Fibroblast of lung (primary cell): ENCODE results near the gene PRKX. TPM values are rescaled to one million over a fixed set of nuclear protein-coding genes. Genes with fewer than 3 reads are reported as not detected.
"Not testable (repeated sequence)": the region's sequence is repeated elsewhere in the genome, so short reads cannot be mapped to it uniquely, and the experiment has no call there.

Experiments used
- DNase-seq, 2 donors: peaks; one replicate each; pipeline versions ENCODE4 v3.0.0 to v3.0.0-alpha.2; 2010; ENCODE audit warnings: low read depth in 2 of 2
- H2AFZ ChIP-seq: 2 replicates; pipeline ENCODE4 v1.5.1; 2012; ENCODE audit warnings: low read length, control low read depth, inconsistent platforms
- H3K27ac ChIP-seq: 2 replicates; pipeline ENCODE4 v1.5.1; 2011; ENCODE audit warnings: low read length, control low read depth; ENCODE audit not compliant: insufficient read depth
- H3K27me3 ChIP-seq: 2 replicates; pipeline ENCODE4 v1.5.1; 2011; ENCODE audit warnings: mild to moderate bottlenecking, low read length; ENCODE audit not compliant: control insufficient read depth, insufficient read depth
- H3K36me3 ChIP-seq: 2 replicates; pipeline ENCODE4 v1.5.1; 2011; ENCODE audit warnings: low read length; ENCODE audit not compliant: control insufficient read depth, insufficient read depth
- H3K4me1 ChIP-seq: 2 replicates; pipeline ENCODE4 v1.5.1; 2011; ENCODE audit warnings: low read length; ENCODE audit not compliant: control insufficient read depth, insufficient read depth; ENCODE audit errors: extremely low read depth
- H3K4me2 ChIP-seq: 2 replicates; pipeline ENCODE4 v1.5.1; 2011; ENCODE audit warnings: low read length, control low read depth; ENCODE audit not compliant: insufficient read depth; ENCODE audit errors: extremely low read depth
- H3K4me3 ChIP-seq, 4 experiments: fragments of 200-600 bp in 1 of 4; sonication (generic) in 1 of 4; replicated peaks in 1 of 4; 2 replicates each; pipeline ENCODE4 v1.5.1; 2011 to 2016; ENCODE audit warnings: low read length in 4 of 4, low read depth in 3 of 4, mild to moderate bottlenecking in 3 of 4, control low read depth in 2 of 4, inconsistent platforms in 1 of 4, mixed read lengths in 1 of 4; ENCODE audit not compliant: insufficient read depth in 1 of 4; ENCODE audit errors: control extremely low read depth in 1 of 4
- H3K79me2 ChIP-seq: 2 replicates; pipeline ENCODE4 v1.5.1; 2012; ENCODE audit warnings: mild to moderate bottlenecking, low read length, inconsistent platforms; ENCODE audit not compliant: control insufficient read depth, insufficient read depth
- H3K9ac ChIP-seq: 2 replicates; pipeline ENCODE4 v1.5.1; 2011; ENCODE audit warnings: mild to moderate bottlenecking, low read length, control low read depth; ENCODE audit not compliant: insufficient read depth
- H3K9me3 ChIP-seq: 2 replicates; pipeline ENCODE4 v1.5.1; 2012; ENCODE audit warnings: low read depth, low read length; ENCODE audit not compliant: control insufficient read depth, insufficient read depth
- H4K20me1 ChIP-seq: 2 replicates; pipeline ENCODE4 v1.5.1; 2011; ENCODE audit warnings: low read length; ENCODE audit not compliant: control insufficient read depth, insufficient read depth; ENCODE audit errors: extremely low read depth
- CTCF ChIP-seq, 2 donors: IDR thresholded peaks in 1 of 2; conservative IDR thresholded peaks in 1 of 2; 1 replicate in 1 of 2; 2 replicates in 1 of 2; pipeline ENCODE4 v1.5.1; 2011 to 2012; ENCODE audit warnings: low read length in 2 of 2, control low read depth in 1 of 2, inconsistent platforms in 1 of 2, low read depth in 1 of 2, mild to moderate bottlenecking in 1 of 2
- EZH2 ChIP-seq: IDR thresholded peaks from 2 replicates; pipeline ENCODE4 v1.5.1; 2012; ENCODE audit warnings: low read length, control low read depth, mild to moderate bottlenecking; ENCODE audit errors: missing control alignments
- polyA plus RNA-seq, 2 donors: library from polyadenylated mRNA; depleted of rRNA in 1 of 2; stranded (reverse) in 1 of 2; unstranded in 1 of 2; fragments of >200 nt; gene quantifications; 2 replicates each; pipeline ENCODE4 v1.2.1, GENCODE V29; 2011 to 2012; ENCODE audit warnings: missing spikeins in 1 of 2
- total RNA-seq: library from RNA; depleted of rRNA; stranded (reverse); fragments of >200 nt; gene quantifications from 2 replicates; pipeline ENCODE4 v1.2.1, GENCODE V29; 2014

PRKX gene
- total and polyA plus RNA-seq, 2 donors (not counting 1 experiment from before 2014, with no cell fraction given) = 11.3 to 19.3 TPM

GRCh38 chrX:3701445-3701928 lies 12.0 kb downstream of the PRKX start:
- H3K27ac ChIP-seq, H3K4me1 ChIP-seq, H3K4me2 ChIP-seq, H3K27me3 ChIP-seq, H2AFZ ChIP-seq, DNase-seq, H3K36me3 ChIP-seq, H3K79me2 ChIP-seq, H3K9ac ChIP-seq, H4K20me1 ChIP-seq, H3K4me3 ChIP-seq, H3K9me3 ChIP-seq: not testable (repeated sequence)

- DNase-seq = no peak
- Histone ChIP-seq H3K9me3 (no peaks in the 10 kb centered on the region), H3K4me2 (peak overlapping the region; percentile 59), H2AFZ (peak overlapping the region; percentile 22), H3K36me3 (no peaks in the 10 kb centered on the region), H3K27ac (peak overlapping the region; percentile 15), H3K27me3 (no peaks in the 10 kb centered on the region), H3K4me3 (peak overlapping the region; percentile 3 to 52 (median 30)), H3K4me1 (no peaks in the 10 kb centered on the region), H3K9ac (no peak overlapping the region), H3K79me2 (no peaks in the 10 kb centered on the region), H4K20me1 (no peaks in the 10 kb centered on the region)
- no peak for TF ChIP-seq EZH2
Observed at GRCh38 chrX:3699821-3700381, 13.5 kb downstream of the PRKX start.

- Histone ChIP-seq H3K9me3 (no peaks in the 10 kb centered on the region), H3K79me2 (no peaks in the 10 kb centered on the region), H2AFZ (no peak overlapping the region), H3K4me2 (no peak overlapping the region), H3K9ac (no peak overlapping the region), H4K20me1 (no peaks in the 10 kb centered on the region), H3K27ac (no peak overlapping the region), H3K27me3 (no peaks in the 10 kb centered on the region), H3K4me1 (no peaks in the 10 kb centered on the region), H3K36me3 (no peaks in the 10 kb centered on the region), H3K4me3 (no peak overlapping the region)
- DNase-seq = peak; percentile 34 to 78
- TF ChIP-seq CTCF (conservative IDR thresholded peaks at IDR 0.05 in 1 of 2, IDR thresholded peaks at IDR 0.05 in 1 of 2; ENCODE audit: low read depth in 1 of 2, low read length in 2 of 2) = no peak
Observed at GRCh38 chrX:3697701-3698279, 15.7 kb downstream of the PRKX start.

GRCh38 chrX:3697220-3697684 lies 16.2 kb downstream of the PRKX start:
- Histone ChIP-seq H4K20me1 (no peaks in the 10 kb centered on the region), H2AFZ (no peak overlapping the region), H3K9me3 (no peaks in the 10 kb centered on the region), H3K9ac (no peak overlapping the region), H3K79me2 (no peaks in the 10 kb centered on the region), H3K27me3 (no peaks in the 10 kb centered on the region), H3K4me2 (no peak overlapping the region), H3K4me1 (no peaks in the 10 kb centered on the region), H3K4me3 (no peak overlapping the region), H3K27ac (no peak overlapping the region), H3K36me3 (no peaks in the 10 kb centered on the region)
- TF ChIP-seq CTCF (conservative IDR thresholded peaks at IDR 0.05 in 1 of 2, IDR thresholded peaks at IDR 0.05 in 1 of 2; ENCODE audit: low read depth in 1 of 2, low read length in 2 of 2) = no peak
- TF ChIP-seq EZH2 = no peak
- DNase-seq = no peak
